K562 (cell line): Measurements from ENCODE around the gene CTTNBP2NL. TPM values are rescaled to one million over a fixed set of nuclear protein-coding genes. Genes with fewer than 3 reads are reported as not detected.

Experiments
- ATAC-seq: fragments of 200-7000 bp; cut with Tn5 transposase; 3 replicates; pipeline ENCODE4 v1.9.1; 2020; ENCODE audit warnings: moderate library complexity
- BruUV-seq: library from RNA; stranded (reverse); fragments of 400-500 nt; replicated peaks from 2 replicates; lab custom pipeline; 2021; lab: Mats Ljungman, UMichigan
- CTCF ChIA-PET: fragments of 300-600 bp; formaldehyde crosslinking; extraction: SDS; loops from one replicate; lab custom pipeline; 2021; ENCODE audit warnings: low intra/inter-chr PET ratio; lab: Yijun Ruan, JAX
- POLR2A ChIA-PET: fragments of 300-600, 350-650 bp; sonication (Branson Sonifier 250); formaldehyde crosslinking; extraction: SDS; loops from one replicate; lab custom pipeline; 2021; ENCODE audit warnings: antibody characterized with exemption, inconsistent platforms; lab: Yijun Ruan, JAX
- DNase-seq, 4 experiments: peaks; one replicate each; pipeline versions ENCODE4 v3.0.0 to v3.0.0-alpha.2; 2011 to 2018; ENCODE audit warnings: low spot score in 3 of 4, mixed read lengths in 3 of 4; ENCODE audit errors: extremely low read depth in 1 of 4
- FAIRE-seq: peaks from 2 replicates; lab custom pipeline; 2011; peaks lifted over from hg19 to GRCh38; lab: Jason Lieb, UNC
- H2AFZ ChIP-seq: 2 replicates; pipeline ENCODE4 v1.6.0; 2011; ENCODE audit warnings: low read depth, low read length, control low read depth, inconsistent platforms
- H3K27ac ChIP-seq: fragments of 200-600 bp; 3 replicates; pipeline ENCODE4 v1.8.0; 2011; ENCODE audit warnings: low read depth, mild to moderate bottlenecking, control low read depth, inconsistent platforms, low read length, moderate library complexity, mixed read lengths; ENCODE audit errors: extremely low read depth
- H3K27me3 ChIP-seq, 2 experiments: fragments of 300-600 bp in 1 of 2; 2 replicates in 1 of 2; 3 replicates in 1 of 2; pipeline versions ENCODE4 v1.6.0 to v1.8.0; 2011; ENCODE audit warnings: inconsistent platforms in 2 of 2, low read length in 2 of 2, mild to moderate bottlenecking in 1 of 2, mixed read lengths in 1 of 2, moderate library complexity in 1 of 2; ENCODE audit not compliant: control insufficient read depth in 2 of 2, insufficient read depth in 2 of 2
- H3K36me3 ChIP-seq: fragments of 300-600 bp; 3 replicates; pipeline ENCODE4 v1.8.0; 2011; ENCODE audit warnings: mild to moderate bottlenecking, low read length, inconsistent platforms; ENCODE audit not compliant: control insufficient read depth, insufficient read depth
- H3K4me1 ChIP-seq, 2 experiments: fragments of 200-600 bp in 1 of 2; replicated peaks in 1 of 2; 2 replicates in 1 of 2; 3 replicates in 1 of 2; pipeline versions ENCODE4 v1.5.1 to v1.8.0; 2011; ENCODE audit warnings: inconsistent platforms in 2 of 2, low read length in 2 of 2, mild to moderate bottlenecking in 1 of 2, mixed read lengths in 1 of 2, moderate library complexity in 1 of 2; ENCODE audit not compliant: control insufficient read depth in 2 of 2, insufficient read depth in 2 of 2
- H3K4me2 ChIP-seq: 2 replicates; pipeline ENCODE4 v1.6.1; 2011; ENCODE audit warnings: low read length, control low read depth, inconsistent platforms, mixed read lengths; ENCODE audit not compliant: insufficient read depth
- H3K4me3 ChIP-seq: fragments of 200-600 bp; sonication (generic), shearing (Covaris generic); 2 replicates; pipeline ENCODE4 v1.5.1; 2016; ENCODE audit warnings: control low read depth, inconsistent platforms
- H3K79me2 ChIP-seq: fragments of 200-600 bp; 3 replicates; pipeline ENCODE4 v1.8.0; 2011; ENCODE audit warnings: low read length, inconsistent platforms; ENCODE audit not compliant: control insufficient read depth, insufficient read depth
- H3K9ac ChIP-seq, 2 experiments: 2 replicates each; pipeline versions ENCODE4 v1.6.0 to v1.6.1; 2011; ENCODE audit warnings: low read depth in 2 of 2, low read length in 2 of 2, control low read depth in 1 of 2, inconsistent platforms in 1 of 2, mild to moderate bottlenecking in 1 of 2, mixed read lengths in 1 of 2; ENCODE audit not compliant: insufficient read depth in 1 of 2
- H3K9me1 ChIP-seq: one replicate; pipeline ENCODE4 v1.6.0; 2011; ENCODE audit warnings: inconsistent platforms, mild to moderate bottlenecking, low read length, moderate library complexity; ENCODE audit not compliant: control insufficient read depth, insufficient read depth
- H3K9me3 ChIP-seq: replicated peaks from 2 replicates; pipeline ENCODE4 v1.5.1; 2011; ENCODE audit warnings: low read depth, low read length, inconsistent platforms; ENCODE audit not compliant: control insufficient read depth, insufficient read depth
- H4K20me1 ChIP-seq: replicated peaks from 2 replicates; pipeline ENCODE4 v1.6.1; 2011; ENCODE audit warnings: low read length, inconsistent platforms, mixed read lengths; ENCODE audit not compliant: control insufficient read depth, insufficient read depth
- CEBPG ChIP-seq, 3 experiments: fragments of 200-800 bp in 1 of 3; sonication (Bioruptor generic) in 1 of 3; sonication (generic) in 1 of 3; formaldehyde crosslinking in 1 of 3; IDR thresholded peaks in 2 of 3; conservative IDR thresholded peaks in 1 of 3; 2 replicates each; pipeline versions ENCODE4 v1.6.1 to v1.8.0; 2016 to 2022; ENCODE audit warnings: missing compliant biosample characterization in 2 of 3, missing genetic modification characterization in 2 of 3, mild to moderate bottlenecking in 1 of 3, missing genetic modification reagents in 1 of 3
- EP400 ChIP-seq: fragments of 450-650 bp; IDR thresholded peaks from 2 replicates; pipeline ENCODE4 v1.6.1; 2017; ENCODE audit warnings: antibody characterized with exemption, mild to moderate bottlenecking, moderate library complexity
- FOXM1 ChIP-seq, 2 experiments: fragments of 450-650 bp in 1 of 2; sonication (generic) in 1 of 2; formaldehyde crosslinking in 1 of 2; IDR thresholded peaks; 2 replicates each; pipeline versions ENCODE4 v1.6.1 to v1.9.0; 2017 to 2022; ENCODE audit warnings: low read depth in 2 of 2, mild to moderate bottlenecking in 2 of 2, missing genetic modification reagents in 1 of 2, moderate library complexity in 1 of 2
- GATA2 ChIP-seq: sonication (generic); formaldehyde crosslinking; IDR thresholded peaks from 2 replicates; pipeline ENCODE4 v1.4.0; 2020; ENCODE audit warnings: mild to moderate bottlenecking, missing genetic modification reagents
- KLF10 ChIP-seq: fragments of 250-450 bp; sonication (Bioruptor Pico); IDR thresholded peaks from 2 replicates; pipeline ENCODE4 v1.6.1; 2021; ENCODE audit warnings: matching md5 sums
- KLF16 ChIP-seq: IDR thresholded peaks from 2 replicates; pipeline ENCODE4 v1.6.1; 2016; ENCODE audit warnings: antibody characterized with exemption
- MCM5 ChIP-seq: fragments of 450-650 bp; IDR thresholded peaks from 2 replicates; pipeline ENCODE4 v1.6.1; 2016; ENCODE audit warnings: low read depth
- MYC ChIP-seq, 2 experiments: fragments of 250-450 bp in 1 of 2; sonication (Bioruptor Pico) in 1 of 2; IDR thresholded peaks; 2 replicates each; pipeline versions ENCODE4 v1.5.1 to v1.6.1; 2012 to 2021; ENCODE audit warnings: low read depth in 2 of 2, borderline replicate concordance in 1 of 2, improper control_type of control experiment in 1 of 2, low read length in 1 of 2, mild to moderate bottlenecking in 1 of 2, moderate library complexity in 1 of 2
- PHB2 ChIP-seq: fragments of 450-650 bp; IDR thresholded peaks from 2 replicates; pipeline ENCODE4 v1.6.1; 2017; ENCODE audit warnings: low read depth
- PML ChIP-seq: IDR thresholded peaks from 2 replicates; pipeline ENCODE4 v1.6.1; 2012; ENCODE audit warnings: low read length, inconsistent platforms
- SMAD1 ChIP-seq: fragments of 150-350 bp; IDR thresholded peaks from 2 replicates; pipeline ENCODE4 v1.6.1; 2014; ENCODE audit warnings: low read length, low read depth; ENCODE audit not compliant: partially characterized antibody
- SMARCA4 ChIP-seq: fragments of 450-650 bp; IDR thresholded peaks from 2 replicates; pipeline ENCODE4 v1.6.1; 2016
- TAF9B ChIP-seq: fragments of 450-650 bp; IDR thresholded peaks from 2 replicates; pipeline ENCODE4 v1.6.1; 2018; ENCODE audit warnings: mild to moderate bottlenecking; ENCODE audit not compliant: partially characterized antibody
- ZNF174 ChIP-seq: fragments of 250-450 bp; sonication (Bioruptor Pico); IDR thresholded peaks from 2 replicates; pipeline ENCODE4 v1.4.0; 2020; ENCODE audit warnings: mild to moderate bottlenecking
- ZNF217 ChIP-seq: sonication (generic); formaldehyde crosslinking; IDR thresholded peaks from 2 replicates; pipeline ENCODE4 v1.8.0; 2022; ENCODE audit warnings: mild to moderate bottlenecking, missing genetic modification reagents
- WGBS: fragments of 100-300 bp; shearing (Covaris generic); methylation state at CpG from one replicate; pipeline ENCODE4 v1.1.6; 2016; ENCODE audit warnings: low coverage, mixed read lengths; ENCODE audit not compliant: insufficient coverage; ENCODE audit errors: missing lambda C conversion rate; 5-methylcytosine and 5-hydroxymethylcytosine counted together
- in situ Hi-C: fragments of 300-500 bp; cut with MboI; formaldehyde crosslinking; loops from 4 replicates; pipeline ENCODE4 v1.15.0; 2018; ENCODE audit warnings: inconsistent platforms, mixed read lengths
- intact Hi-C: fragments of 100-400 bp; cut with micrococcal nuclease; formaldehyde crosslinking; loops from 2 replicates; pipeline ENCODE4 v1.14.2; 2022
- polyA plus RNA-seq, 8 experiments: library from polyadenylated mRNA; depleted of rRNA in 4 of 8; stranded (reverse) in 5 of 8; unstranded in 3 of 8; fragments of >200 nt; fragmentation: Nextera tagmentation in 2 of 8; fragmentation: Illumina TruSeq in 1 of 8; extraction: Ambion mirVana in 2 of 8; extraction: Trizol in 1 of 8; gene quantifications; 2 replicates each; pipeline versions ENCODE4 v1.2.1 to v1.2.3, GENCODE V29; 2011 to 2014; ENCODE audit warnings: inconsistent platforms in 1 of 8, missing spikeins in 1 of 8
- total RNA-seq, 7 experiments: library from RNA; depleted of rRNA in 6 of 7; stranded (reverse); fragments of >200 nt in 6 of 7; fragmentation: Illumina TruSeq in 2 of 7; extraction: Trizol in 2 of 7; gene quantifications; 2 replicates each; pipeline versions ENCODE4 v1.2.1 to v1.2.3, GENCODE V29; 2011 to 2021; ENCODE audit warnings: low replicate concordance in 1 of 7
- TF ChIP-seq, protein P1 (sequence below): sonication (generic); IDR thresholded peaks from 2 replicates; pipeline ENCODE4 v1.6.1; 2016
- TF ChIP-seq, protein P2 (sequence below): sonication (generic); formaldehyde crosslinking; IDR thresholded peaks from 2 replicates; pipeline ENCODE4 v1.8.0; 2022; ENCODE audit warnings: mild to moderate bottlenecking, missing genetic modification reagents
- TF ChIP-seq, protein P3 (sequence below): fragments of 450-650 bp; formaldehyde crosslinking; IDR thresholded peaks from 2 replicates; pipeline ENCODE4 v1.4.0; 2020; ENCODE audit warnings: mild to moderate bottlenecking, moderate library complexity

Gene CTTNBP2NL
- total and polyA plus RNA-seq, 9 of the 15 experiments (the other 6 are each of a cell fraction or from before 2014, with no cell fraction given): 0.27 to 1.4 (median 0.62) TPM

DNA sequence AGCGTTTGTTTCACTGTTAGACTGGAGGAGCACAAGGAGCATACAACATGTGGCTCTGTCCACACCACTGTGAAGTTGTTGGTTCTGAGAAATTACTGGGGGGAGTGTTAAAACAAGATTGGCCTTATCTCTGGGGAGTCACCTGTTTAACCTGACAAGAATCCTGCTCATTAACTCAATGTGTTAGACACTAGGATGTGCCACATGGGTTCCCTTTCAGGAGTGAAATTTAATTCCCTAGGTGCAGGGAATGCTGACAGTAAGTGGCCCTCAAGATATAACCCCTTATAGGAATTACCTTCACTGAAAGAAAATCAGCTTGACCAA lies 66.9 kb downstream of the CTTNBP2NL start:
- BruUV-seq: no TSS peak
- in situ Hi-C loops (loop anchor here (5.0 kb wide), 1 partner anchor 71 kb away; no protein-coding TSS in a partner anchor), intact Hi-C loops (loop anchor here (5.0 to 10.0 kb wide), 2 partner anchors 154 to 242 kb away; partner anchors contain the start of genes CAPZA1, RHOC and ST7L)
- peak; percentile 67 for ATAC-seq
- Histone ChIP-seq H2AFZ (peak overlapping the region; percentile 96), H3K79me2 (no peaks in the 10 kb centered on the region), H4K20me1 (no peaks in the 10 kb centered on the region), H3K4me1 (peaks cover 14 to 23% of the 10 kb centered on the region in 2 experiments), H3K9me3 (no peaks in the 10 kb centered on the region), H3K27ac (peak overlapping the region; percentile 46; the same call in 1 of the 3 replicates), H3K4me3 (no peak overlapping the region), H3K4me2 (peak overlapping the region; percentile 74), H3K36me3 (no peaks in the 10 kb centered on the region), H3K9me1 (no peaks in the 10 kb centered on the region), H3K9ac (no peak overlapping the region; a peak in 1 of 4 replicates), H3K27me3 (no peaks in the 10 kb centered on the region)
- ChIA-PET POLR2A (interaction anchor here (0.7 to 3.3 kb wide), 3 partner anchors 10 to 69 kb away, joined by 3 to 11 read pairs (median 4); no protein-coding TSS in a partner anchor), CTCF (interaction anchor here (0.6 kb wide), 1 partner anchor 44 kb away, joined by 3 read pairs; no protein-coding TSS in a partner anchor)
- 0% methylated on average over 1 of the region's 1 CpG for WGBS
- peak; percentile 67 to 82 (median 75) for DNase-seq
- FAIRE-seq: peak; percentile 71
- TF ChIP-seq PHB2 (peak; percentile 68), TAF9B (no peak), FOXM1 (IDR thresholded peaks at IDR 0.05; ENCODE audit: low read depth) (peak; percentile 59; the same call in 1 of the 2 replicates), FOXM1 (CRISPR knock-in tag; IDR thresholded peaks at IDR 0.05; ENCODE audit: low read depth) (no peak), MYC (IDR thresholded peaks at IDR 0.05; ENCODE audit: low read depth, low read length) (peak; percentile 52), MYC (CRISPR knock-in tag; IDR thresholded peaks at IDR 0.05; ENCODE audit: borderline replicate concordance, low read depth) (no peak), SMAD1 (no peak), SMARCA4 (peak; percentile 80), CEBPG (CRISPR knock-in tag; IDR thresholded peaks at IDR 0.05) (no peak), CEBPG (tag; conservative IDR thresholded peaks at IDR 0.05 in 1 of 2, IDR thresholded peaks at IDR 0.05 in 1 of 2) (no peak), ZNF217 (CRISPR knock-in tag) (no peak), GATA2 (CRISPR knock-in tag) (peak; percentile 82), EP400 (peak; percentile 55; the same call in 1 of the 2 replicates), KLF10 (CRISPR knock-in tag) (no peak), KLF16 (0 out of 2 replicates have a peak, but pooled peaks have one; percentile 13), ZNF174 (CRISPR knock-in tag) (no peak), PML (peak; percentile 65), MCM5 (no peak)
- TF ChIP-seq, protein P1, sequence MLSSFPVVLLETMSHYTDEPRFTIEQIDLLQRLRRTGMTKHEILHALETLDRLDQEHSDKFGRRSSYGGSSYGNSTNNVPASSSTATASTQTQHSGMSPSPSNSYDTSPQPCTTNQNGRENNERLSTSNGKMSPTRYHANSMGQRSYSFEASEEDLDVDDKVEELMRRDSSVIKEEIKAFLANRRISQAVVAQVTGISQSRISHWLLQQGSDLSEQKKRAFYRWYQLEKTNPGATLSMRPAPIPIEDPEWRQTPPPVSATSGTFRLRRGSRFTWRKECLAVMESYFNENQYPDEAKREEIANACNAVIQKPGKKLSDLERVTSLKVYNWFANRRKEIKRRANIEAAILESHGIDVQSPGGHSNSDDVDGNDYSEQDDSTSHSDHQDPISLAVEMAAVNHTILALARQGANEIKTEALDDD: peak; percentile 31; the same call in 1 of the 2 replicates
- TF ChIP-seq, protein P2, sequence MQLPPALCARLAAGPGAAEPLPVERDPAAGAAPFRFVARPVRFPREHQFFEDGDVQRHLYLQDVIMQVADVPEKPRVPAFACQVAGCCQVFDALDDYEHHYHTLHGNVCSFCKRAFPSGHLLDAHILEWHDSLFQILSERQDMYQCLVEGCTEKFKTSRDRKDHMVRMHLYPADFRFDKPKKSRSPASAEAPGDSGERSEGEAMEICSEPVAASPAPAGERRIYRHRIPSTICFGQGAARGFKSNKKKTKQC (CRISPR knock-in tag): no peak
- TF ChIP-seq, protein P3, sequence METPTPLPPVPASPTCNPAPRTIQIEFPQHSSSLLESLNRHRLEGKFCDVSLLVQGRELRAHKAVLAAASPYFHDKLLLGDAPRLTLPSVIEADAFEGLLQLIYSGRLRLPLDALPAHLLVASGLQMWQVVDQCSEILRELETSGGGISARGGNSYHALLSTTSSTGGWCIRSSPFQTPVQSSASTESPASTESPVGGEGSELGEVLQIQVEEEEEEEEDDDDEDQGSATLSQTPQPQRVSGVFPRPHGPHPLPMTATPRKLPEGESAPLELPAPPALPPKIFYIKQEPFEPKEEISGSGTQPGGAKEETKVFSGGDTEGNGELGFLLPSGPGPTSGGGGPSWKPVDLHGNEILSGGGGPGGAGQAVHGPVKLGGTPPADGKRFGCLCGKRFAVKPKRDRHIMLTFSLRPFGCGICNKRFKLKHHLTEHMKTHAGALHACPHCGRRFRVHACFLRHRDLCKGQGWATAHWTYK (CRISPR knock-in tag): no peak
